ENCODE measurements around the gene SLC12A7.
"Not testable (repeated sequence)": the region's sequence is repeated elsewhere in the genome, so short reads cannot be mapped to it uniquely, and the experiment has no call there.

Gene SLC12A7

DNA sequence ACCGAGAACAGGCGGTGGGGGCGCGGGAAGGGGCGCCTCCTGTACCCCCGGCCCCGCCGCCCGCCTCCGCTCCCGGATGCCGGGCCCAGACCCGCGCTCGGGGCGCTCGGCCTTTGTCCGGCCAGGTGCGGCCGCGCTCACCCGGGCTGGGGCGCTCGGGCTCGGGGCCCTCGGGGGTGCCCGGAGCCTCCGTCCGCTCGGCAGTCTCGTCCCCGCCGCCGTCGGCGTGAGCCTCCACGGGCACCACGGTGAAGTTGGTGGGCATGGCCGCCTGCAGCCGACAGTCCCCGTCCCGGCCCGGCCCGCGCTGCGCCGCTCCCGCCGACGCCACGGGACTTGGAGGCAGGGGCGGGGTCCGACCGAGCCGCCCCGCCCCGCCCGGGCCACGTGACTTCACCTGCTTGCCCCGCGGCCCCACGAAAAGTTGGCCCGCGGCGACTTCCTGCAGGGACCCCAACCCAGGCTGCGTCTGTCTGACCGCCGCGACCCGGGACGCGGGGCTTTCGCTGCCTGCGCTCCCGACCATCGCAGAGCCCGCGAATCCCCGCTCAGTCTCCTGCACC, at the start of gene SLC12A7:
Gene SLC12A7 (minus strand): TSS at position 337 of the 563 bp plus-strand sequence. CDS start 72 bp downstream, at position 265.
- peak within 1 kb of the TSS; percentile 58 for H3K4me3 ChIP-seq (ENCODE audit: low read depth, low read length)
- no peak for TF ChIP-seq CTCF (IDR thresholded peaks at IDR 0.05; ENCODE audit: low read depth, low read length)

DNA sequence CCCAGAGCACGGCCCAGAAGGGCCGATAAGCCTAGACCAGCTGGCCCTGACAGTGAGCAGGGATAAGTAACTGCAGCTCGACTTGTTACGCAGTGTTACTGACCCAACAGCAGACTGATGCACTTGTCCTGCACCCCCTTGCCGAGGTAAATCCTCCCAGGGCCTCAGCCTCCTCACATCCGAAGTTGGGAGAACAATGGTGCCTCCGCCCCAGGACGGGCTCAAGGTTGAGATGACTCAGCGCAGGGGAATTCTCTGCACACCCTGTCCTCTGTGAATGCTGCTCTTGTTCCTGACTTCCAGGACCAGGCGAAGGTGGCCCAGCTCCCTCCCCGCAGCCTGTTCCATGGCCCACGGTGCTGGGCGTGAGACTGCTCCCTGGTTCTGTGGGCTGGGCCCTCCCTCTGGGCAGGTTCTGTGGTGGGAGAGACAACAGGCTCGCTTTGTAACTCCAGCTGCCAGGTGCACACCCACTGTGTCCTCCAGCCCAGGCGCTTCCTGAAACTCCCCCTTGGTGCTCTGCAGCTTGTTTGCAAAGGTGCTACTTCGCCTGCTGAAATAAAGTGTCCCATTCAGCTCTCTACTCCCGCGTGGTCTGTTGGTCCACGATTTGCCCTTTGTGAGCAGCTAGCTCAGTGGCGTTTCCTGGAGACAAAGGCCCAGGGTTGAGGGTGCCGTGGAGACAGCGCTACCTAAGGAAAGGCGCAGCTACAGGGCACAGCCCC, 49.4 kb upstream of the SLC12A7 start:
- no peak for TF ChIP-seq CTCF (IDR thresholded peaks at IDR 0.05; ENCODE audit: low read depth, low read length)
- H3K4me3 ChIP-seq (ENCODE audit: low read depth, low read length) = no peak overlapping the region

DNA sequence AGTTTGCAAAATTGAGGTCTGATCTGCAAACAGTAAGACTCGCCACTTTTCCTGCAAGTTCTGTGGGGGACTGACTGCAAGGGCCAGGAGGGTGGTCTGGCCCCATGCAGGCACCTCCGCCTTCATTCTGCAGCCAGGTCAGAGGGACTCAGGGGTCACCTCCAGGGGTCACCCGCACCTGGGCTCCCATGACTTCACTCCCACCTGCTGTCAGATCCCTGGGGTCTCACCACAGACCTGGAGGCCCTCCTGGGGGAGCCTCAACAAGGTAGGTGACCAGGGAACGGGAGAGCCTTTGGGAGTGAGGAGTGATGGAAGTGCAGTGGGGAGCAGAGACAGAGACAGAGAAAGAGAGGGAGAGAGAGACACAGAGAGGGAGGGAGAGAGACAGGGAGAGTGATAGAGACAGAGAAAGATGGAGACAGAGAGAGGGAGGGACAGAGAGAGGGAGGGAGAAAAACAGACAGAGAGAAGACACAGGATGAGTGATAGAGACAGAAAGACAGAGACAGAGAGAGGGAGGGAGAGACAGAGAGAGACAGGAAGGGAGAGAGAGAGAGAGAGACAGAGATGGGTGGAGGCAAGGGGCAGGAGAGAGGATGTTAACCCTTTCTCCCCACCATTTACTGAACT, 48.0 kb upstream of the SLC12A7 start:
- H3K4me3 ChIP-seq (ENCODE audit: low read depth, low read length) = no peak overlapping the region
- TF ChIP-seq CTCF (IDR thresholded peaks at IDR 0.05; ENCODE audit: low read depth, low read length) = no peak

DNA sequence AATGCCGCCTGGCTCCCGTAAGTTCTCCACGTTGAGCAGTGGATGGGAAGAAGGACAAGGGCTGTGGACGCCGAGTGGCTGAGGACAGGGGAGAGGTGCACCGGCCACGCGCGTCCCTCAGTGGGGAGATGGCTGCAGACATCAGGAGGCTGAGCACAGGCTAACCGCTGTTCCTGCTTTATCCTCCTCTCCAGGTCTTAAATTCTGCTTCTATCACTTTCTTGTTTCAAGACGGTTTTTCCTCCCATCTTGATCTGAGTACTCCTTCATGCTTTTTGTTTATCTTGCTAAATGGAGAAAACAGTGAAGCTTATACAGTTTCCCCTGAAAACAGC, 47.4 kb upstream of the SLC12A7 start:
- no peak overlapping the region for H3K4me3 ChIP-seq (ENCODE audit: low read depth, low read length)
- no peak for TF ChIP-seq CTCF (IDR thresholded peaks at IDR 0.05; ENCODE audit: low read depth, low read length)

DNA sequence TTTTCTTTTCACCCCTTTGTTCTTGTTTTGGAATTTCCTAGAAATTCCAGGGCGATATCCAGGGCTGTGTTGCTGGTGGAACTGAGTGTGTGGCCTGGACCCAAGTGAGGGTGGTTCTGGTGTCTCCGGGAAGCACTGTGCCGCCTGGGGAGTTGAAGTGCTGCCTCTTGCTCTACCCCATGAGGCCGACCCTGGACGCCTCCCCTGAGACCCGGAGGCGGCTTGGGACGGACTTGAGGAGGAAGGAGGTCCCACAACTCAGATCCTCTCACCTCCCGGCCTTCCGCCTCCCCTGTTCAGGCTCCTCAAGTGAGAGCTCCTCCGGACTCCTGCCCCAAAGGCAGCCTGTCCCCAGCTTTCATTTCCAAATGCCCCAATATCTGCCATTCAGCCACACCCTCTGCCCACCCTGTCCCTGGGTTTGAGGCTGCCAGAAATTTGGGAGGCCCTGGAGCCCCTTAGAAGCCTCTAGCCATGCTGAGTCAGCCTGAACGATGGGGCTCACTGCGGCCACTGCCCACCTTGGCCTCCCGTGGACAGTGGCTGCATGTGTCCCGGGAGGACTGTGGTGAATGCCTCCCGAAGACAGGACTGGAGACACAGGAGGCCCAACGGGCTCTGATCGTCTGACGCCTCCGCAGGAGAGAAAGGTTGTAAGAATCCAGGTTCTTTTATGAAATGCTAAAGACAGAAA, 46.9 kb upstream of the SLC12A7 start:
- H3K4me3 ChIP-seq (ENCODE audit: low read depth, low read length) = no peak overlapping the region
- no peak for TF ChIP-seq CTCF (IDR thresholded peaks at IDR 0.05; ENCODE audit: low read depth, low read length)

DNA sequence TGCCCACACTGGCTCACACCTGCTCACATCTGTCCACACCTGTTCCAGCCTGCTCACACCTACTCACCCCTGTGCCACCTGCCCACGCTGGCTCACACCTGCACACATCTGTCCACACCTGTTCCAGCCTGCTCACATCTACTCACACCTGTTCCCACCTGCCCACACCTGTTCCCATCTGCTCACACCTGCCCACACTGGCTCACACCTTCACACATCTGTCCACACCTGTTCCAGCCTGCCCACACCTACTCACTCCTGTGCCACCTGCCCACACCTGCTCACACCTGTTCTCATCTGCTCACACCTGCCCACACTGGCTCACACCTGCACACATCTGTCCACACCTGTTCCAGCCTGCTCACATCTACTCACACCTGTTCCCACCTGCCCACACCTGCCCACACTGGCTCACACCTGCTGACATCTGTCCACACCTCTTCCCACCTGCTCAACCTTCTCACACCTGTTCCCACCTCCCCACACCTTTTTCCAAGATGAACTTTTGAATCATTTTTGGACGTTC, 45.7 kb upstream of the SLC12A7 start:
- not testable (repeated sequence) for H3K4me3 ChIP-seq (ENCODE audit: low read depth, low read length)

DNA sequence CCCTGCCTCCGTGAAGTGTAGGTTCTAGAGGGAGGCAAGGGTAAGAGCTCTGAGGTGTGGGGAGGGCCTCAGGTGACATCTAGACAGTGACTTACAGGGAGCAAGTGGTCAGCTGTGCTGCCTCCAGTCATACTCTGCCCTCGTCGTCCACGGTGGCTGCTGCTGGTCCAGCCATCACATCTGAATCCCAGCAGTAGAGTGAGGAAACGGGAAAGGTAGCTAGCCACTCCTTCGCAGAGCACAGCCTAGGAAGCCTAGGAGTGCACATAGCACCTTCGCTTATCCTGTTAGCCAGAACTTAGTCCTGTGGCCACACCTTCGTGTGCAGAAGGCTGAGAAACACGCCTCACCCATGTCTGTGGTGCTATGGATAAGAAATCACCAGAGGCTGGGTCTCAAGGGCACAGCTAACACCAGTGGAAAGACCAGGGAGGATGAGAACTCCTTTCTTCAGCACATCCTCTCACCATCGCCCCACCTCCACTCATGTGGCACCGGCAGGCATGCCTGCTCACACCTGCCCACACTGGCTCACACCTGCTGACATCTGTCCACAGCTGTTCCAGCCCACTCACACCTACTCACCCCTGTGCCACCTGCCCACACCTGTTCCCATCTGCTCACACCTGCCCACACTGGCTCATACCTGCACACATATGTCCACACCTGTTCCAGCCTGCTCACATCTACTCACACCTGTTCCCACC, 45.0 kb upstream of the SLC12A7 start:
- no peak overlapping the region for H3K4me3 ChIP-seq (ENCODE audit: low read depth, low read length)
- TF ChIP-seq CTCF (IDR thresholded peaks at IDR 0.05; ENCODE audit: low read depth, low read length) = no peak
